Neural crest cell (in vitro differentiated cells): ENCODE data around the gene CCDC86. TPM values are rescaled to one million over a fixed set of nuclear protein-coding genes. Genes with fewer than 3 reads are reported as not detected.
A peak's percentile ranks its signal among the peaks of the same experiment; 100 is the strongest.

Experiments
- DNase-seq: peaks from one replicate; pipeline ENCODE4 v3.0.0; 2021; ENCODE audit warnings: low read depth, mixed read lengths, low spot score
- H3K27ac Mint-ChIP-seq: one replicate; pipeline ENCODE4 v1.8.0; 2021; ENCODE audit warnings: mild to moderate bottlenecking, mixed read lengths; ENCODE audit not compliant: unreplicated experiment
- H3K27me3 Mint-ChIP-seq: 2 replicates; pipeline ENCODE4 v1.8.0; 2021; ENCODE audit warnings: low read depth, mild to moderate bottlenecking, mixed read lengths
- H3K36me3 Mint-ChIP-seq: 2 replicates; pipeline ENCODE4 v1.8.0; 2021; ENCODE audit warnings: low read depth, mild to moderate bottlenecking, mixed read lengths
- H3K4me1 Mint-ChIP-seq: 2 replicates; pipeline ENCODE4 v1.8.0; 2021; ENCODE audit warnings: mixed read lengths
- H3K4me3 Mint-ChIP-seq: one replicate; pipeline ENCODE4 v1.8.0; 2021; ENCODE audit warnings: mild to moderate bottlenecking, mixed read lengths
- H3K9me3 Mint-ChIP-seq: 2 replicates; pipeline ENCODE4 v1.8.0; 2021; ENCODE audit warnings: mixed read lengths
- total RNA-seq: library from RNA; stranded (reverse); gene quantifications from 2 replicates; pipeline ENCODE4 v1.2.1, GENCODE V29; 2021
- TF ChIP-seq, protein P1 (sequence below): fragments of 200-600 bp; sonication (generic); conservative IDR thresholded peaks from 2 replicates; pipeline ENCODE4 v1.5.0; 2021; ENCODE audit warnings: antibody characterized with exemption, mild to moderate bottlenecking

CCDC86 gene
- total RNA-seq, 1 donor from 2014 or later, result 41.6 TPM

DNA sequence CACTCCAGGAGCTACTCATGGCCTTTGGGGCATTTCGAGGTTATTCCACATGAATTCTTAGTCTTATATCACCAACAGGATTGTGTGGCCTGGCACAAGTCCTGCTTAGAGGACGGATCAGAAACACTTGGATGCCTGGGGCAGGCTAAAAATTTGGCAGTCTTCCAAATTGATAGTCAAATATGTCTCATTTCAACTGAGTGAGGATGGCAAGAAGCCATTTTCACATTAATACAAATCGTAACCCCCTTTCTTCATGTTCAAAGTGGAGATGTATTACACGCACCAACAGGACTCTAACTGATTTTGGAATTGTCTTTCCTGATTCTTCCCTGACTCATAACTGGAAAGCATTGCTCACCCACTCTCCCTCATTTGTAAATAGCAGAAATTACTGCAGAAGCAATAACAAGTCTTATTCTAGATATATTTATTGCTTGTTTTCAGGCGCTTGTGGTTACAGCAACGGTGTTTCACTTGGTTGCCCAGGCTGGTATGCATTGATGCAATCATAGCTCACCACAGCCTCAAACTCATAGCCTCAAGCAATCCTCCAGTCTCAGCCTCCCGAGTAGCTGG, 10.3 kb upstream of the CCDC86 start:
- Mint-ChIP-seq H3K27me3 (peaks cover 47% of the 10 kb centered on the region), H3K36me3 (no peaks in the 10 kb centered on the region), H3K4me3 (no peak overlapping the region), H3K9me3 (no peaks in the 10 kb centered on the region), H3K27ac (no peak overlapping the region), H3K4me1 (no peaks in the 10 kb centered on the region)
- TF ChIP-seq, protein P1, sequence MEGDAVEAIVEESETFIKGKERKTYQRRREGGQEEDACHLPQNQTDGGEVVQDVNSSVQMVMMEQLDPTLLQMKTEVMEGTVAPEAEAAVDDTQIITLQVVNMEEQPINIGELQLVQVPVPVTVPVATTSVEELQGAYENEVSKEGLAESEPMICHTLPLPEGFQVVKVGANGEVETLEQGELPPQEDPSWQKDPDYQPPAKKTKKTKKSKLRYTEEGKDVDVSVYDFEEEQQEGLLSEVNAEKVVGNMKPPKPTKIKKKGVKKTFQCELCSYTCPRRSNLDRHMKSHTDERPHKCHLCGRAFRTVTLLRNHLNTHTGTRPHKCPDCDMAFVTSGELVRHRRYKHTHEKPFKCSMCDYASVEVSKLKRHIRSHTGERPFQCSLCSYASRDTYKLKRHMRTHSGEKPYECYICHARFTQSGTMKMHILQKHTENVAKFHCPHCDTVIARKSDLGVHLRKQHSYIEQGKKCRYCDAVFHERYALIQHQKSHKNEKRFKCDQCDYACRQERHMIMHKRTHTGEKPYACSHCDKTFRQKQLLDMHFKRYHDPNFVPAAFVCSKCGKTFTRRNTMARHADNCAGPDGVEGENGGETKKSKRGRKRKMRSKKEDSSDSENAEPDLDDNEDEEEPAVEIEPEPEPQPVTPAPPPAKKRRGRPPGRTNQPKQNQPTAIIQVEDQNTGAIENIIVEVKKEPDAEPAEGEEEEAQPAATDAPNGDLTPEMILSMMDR, result no peak
- DNase-seq, result no peak

DNA sequence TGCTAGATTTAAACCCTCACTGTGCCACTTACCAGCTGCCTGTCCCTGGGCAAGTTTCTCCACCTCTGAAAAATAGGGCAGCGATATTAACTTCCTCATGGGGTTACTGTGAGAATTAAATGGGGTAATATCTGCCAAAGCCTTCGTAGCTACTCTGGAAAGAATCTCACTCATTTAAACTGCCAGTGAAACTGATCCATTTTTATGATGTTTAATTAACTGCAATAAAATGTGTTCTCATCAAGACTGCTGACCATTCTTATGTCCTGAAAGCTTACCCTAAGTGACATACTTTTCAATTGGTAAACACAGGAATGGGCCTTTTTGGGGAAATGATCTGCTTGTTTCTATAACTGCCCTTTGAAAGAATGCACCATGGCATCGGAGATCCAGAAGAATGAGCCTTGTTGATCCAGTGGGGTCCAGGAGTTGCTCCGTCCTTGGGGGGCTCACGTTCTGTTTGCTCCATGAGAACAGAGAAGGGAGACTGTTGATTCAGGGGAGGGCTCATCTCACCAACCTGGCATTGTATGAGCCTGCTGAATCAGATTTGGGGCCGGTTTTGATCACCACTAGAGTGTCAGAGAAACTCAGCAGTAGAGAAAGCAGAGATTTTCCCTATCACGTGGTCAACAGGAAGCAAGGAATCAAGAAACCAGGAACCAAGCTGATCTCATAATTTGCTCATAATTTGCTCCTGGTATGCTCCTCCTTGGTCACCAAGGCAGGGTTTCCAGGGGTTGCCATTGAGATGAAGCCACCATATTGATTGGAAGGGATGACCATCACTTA, 7.0 kb upstream of the CCDC86 start:
- Mint-ChIP-seq H3K27me3 (peaks cover 53% of the 10 kb centered on the region), H3K4me1 (no peaks in the 10 kb centered on the region), H3K4me3 (no peak overlapping the region), H3K9me3 (no peaks in the 10 kb centered on the region), H3K27ac (no peak overlapping the region), H3K36me3 (no peaks in the 10 kb centered on the region)
- TF ChIP-seq, protein P1, result no peak
- DNase-seq, result no peak

DNA sequence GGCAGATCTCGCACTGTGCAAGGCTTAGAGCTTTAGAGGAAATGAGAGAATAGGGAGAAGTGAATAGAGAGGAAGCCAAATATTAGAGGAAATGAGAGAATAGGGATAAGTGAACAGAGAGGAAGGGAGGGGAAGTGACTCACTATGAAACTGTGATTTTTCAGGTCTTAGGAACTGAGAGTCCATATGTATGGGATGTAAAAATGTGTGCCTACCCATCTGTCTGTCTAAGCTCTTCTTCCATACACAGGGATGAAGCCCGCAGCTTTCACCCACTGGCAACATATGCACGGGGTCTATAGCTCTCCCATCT, 6.4 kb upstream of the CCDC86 start:
- no peaks in the 10 kb centered on the region for H3K4me1 Mint-ChIP-seq
- no peaks in the 10 kb centered on the region for H3K36me3 Mint-ChIP-seq
- H3K27ac Mint-ChIP-seq, result no peak overlapping the region
- TF ChIP-seq, protein P1, result no peak
- H3K4me3 Mint-ChIP-seq, result no peak overlapping the region
- H3K27me3 Mint-ChIP-seq, result peaks cover 53% of the 10 kb centered on the region
- no peak for DNase-seq
- no peaks in the 10 kb centered on the region for H3K9me3 Mint-ChIP-seq

DNA sequence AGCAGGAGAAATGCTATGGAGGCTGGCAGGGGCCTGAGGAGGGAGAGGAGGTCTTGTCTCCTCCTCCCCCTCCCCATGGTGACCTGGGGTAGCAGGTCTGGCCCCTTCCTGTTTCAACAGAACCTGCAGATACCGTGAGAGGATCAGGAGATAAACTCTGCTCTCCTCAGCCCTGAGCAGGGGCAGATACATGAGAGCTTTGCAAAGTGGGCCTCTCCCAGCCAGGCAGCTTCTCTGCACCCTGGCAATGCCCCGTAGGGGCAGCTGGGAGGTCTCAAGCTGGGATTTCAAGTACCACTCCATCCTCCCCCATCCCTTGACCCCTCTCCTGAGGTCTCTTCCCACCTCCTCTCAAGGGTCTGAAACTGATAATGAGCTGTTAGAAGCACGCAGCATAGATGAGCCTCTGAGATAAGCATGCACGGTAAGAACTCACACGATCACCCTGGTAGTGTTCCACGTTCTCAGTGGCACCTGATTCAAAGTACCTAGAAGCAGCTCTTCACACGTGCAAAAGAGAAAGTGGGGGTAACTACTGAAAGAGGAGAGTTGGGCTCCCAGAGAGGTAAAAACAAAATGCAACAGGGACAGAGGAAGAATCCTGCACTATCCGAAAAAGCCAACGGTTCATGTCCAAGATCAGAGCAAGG, 4.9 kb upstream of the CCDC86 start:
- no peak for DNase-seq
- Mint-ChIP-seq H3K36me3 (no peaks in the 10 kb centered on the region), H3K4me1 (peaks cover 12% of the 10 kb centered on the region), H3K27me3 (peaks cover 46% of the 10 kb centered on the region), H3K4me3 (peak overlapping the region; percentile 26), H3K27ac (no peak overlapping the region), H3K9me3 (no peaks in the 10 kb centered on the region)
- TF ChIP-seq, protein P1, result no peak

DNA sequence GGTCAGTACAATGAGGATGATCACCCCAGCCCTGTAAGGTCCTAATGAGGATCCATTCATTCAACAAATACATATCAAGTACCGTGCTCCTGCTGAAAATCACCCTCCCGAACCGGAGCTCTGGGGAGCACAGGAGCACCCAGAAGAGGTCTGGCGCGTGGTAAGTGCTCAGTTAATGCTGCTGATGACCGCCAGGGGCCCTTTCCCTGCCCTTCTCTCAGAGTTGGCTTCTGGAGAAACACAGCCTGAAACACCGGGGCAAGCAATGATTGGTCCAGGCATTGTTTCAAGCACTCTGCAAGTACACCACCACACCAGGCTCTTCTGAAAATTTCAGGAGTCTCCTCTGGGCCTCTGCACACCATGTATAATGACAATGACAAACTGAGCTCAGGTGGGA, 3.8 kb upstream of the CCDC86 start:
- Mint-ChIP-seq H3K36me3 (no peaks in the 10 kb centered on the region), H3K4me3 (no peak overlapping the region), H3K9me3 (no peaks in the 10 kb centered on the region), H3K27me3 (peaks cover 35% of the 10 kb centered on the region), H3K27ac (no peak overlapping the region), H3K4me1 (peaks cover 18% of the 10 kb centered on the region)
- DNase-seq, result no peak
- TF ChIP-seq, protein P1, result no peak
